Measurements from ENCODE around the gene UBE2N. TPM values are rescaled to one million over a fixed set of nuclear protein-coding genes. Genes with fewer than 3 reads are reported as not detected.
A peak's percentile ranks its signal among the peaks of the same experiment; 100 is the strongest.

The UBE2N gene
- total and polyA plus RNA-seq, 12 donors: 35.5 to 109 (median 95.5) TPM

GRCh38 chr12:93381161-93381975, 60.4 kb downstream of the UBE2N start:
- H3K9me3 ChIP-seq: no peaks in the 10 kb centered on the region
- H3K36me3 ChIP-seq: peaks cover 0 to 15% (median 0%) of the 10 kb centered on the region in 9 donors
- ATAC-seq (no peak), DNase-seq (no peak)
- intact Hi-C loops (cut with DNase I): loop anchor here in 3 of 10 donors (5.0 to 10.0 kb wide), 3 partner anchors 257 to 357 kb away; no protein-coding TSS in a partner anchor
- peak overlapping the region; percentile 77 to 93 (median 84) for H3K4me3 ChIP-seq
- WGBS, 2 donors: 36 to 49% methylated on average over 5 of the region's 5 CpGs
- TF ChIP-seq, protein P1, sequence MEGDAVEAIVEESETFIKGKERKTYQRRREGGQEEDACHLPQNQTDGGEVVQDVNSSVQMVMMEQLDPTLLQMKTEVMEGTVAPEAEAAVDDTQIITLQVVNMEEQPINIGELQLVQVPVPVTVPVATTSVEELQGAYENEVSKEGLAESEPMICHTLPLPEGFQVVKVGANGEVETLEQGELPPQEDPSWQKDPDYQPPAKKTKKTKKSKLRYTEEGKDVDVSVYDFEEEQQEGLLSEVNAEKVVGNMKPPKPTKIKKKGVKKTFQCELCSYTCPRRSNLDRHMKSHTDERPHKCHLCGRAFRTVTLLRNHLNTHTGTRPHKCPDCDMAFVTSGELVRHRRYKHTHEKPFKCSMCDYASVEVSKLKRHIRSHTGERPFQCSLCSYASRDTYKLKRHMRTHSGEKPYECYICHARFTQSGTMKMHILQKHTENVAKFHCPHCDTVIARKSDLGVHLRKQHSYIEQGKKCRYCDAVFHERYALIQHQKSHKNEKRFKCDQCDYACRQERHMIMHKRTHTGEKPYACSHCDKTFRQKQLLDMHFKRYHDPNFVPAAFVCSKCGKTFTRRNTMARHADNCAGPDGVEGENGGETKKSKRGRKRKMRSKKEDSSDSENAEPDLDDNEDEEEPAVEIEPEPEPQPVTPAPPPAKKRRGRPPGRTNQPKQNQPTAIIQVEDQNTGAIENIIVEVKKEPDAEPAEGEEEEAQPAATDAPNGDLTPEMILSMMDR (IDR thresholded peaks at IDR 0.05): no peak
- no peaks in the 10 kb centered on the region for H3K27me3 ChIP-seq
- peak overlapping the region; percentile 85 to 97 (median 94) for H3K27ac ChIP-seq
- H3K4me1 ChIP-seq: peaks cover 0 to 75% (median 58%) of the 10 kb centered on the region in 9 donors

- Histone ChIP-seq H3K27me3 (no peaks in the 10 kb centered on the region), H3K4me1 (peaks cover 0 to 76% (median 58%) of the 10 kb centered on the region in 9 donors), H3K9me3 (no peaks in the 10 kb centered on the region), H3K27ac (peak overlapping the region; percentile 85 to 97 (median 94)), H3K36me3 (peaks cover 0 to 15% (median 0%) of the 10 kb centered on the region in 9 donors), H3K4me3 (peak overlapping the region; percentile 77 to 93 (median 84))
- DNase-seq: no peak
- no peak for ATAC-seq
- intact Hi-C loops (cut with DNase I): loop anchor here in 3 of 10 donors (5.0 to 10.0 kb wide), 3 partner anchors 256 to 356 kb away; no protein-coding TSS in a partner anchor
- 32 to 36% methylated on average over 2 of the region's 2 CpGs for WGBS, 2 donors
- TF ChIP-seq, protein P1 (IDR thresholded peaks at IDR 0.05): peak in 6 of 9 donors; percentile 15 to 46 (median 34)
These were observed 61.1 kb downstream of the UBE2N start for GRCh38 chr12:93380480-93381121.

DNA sequence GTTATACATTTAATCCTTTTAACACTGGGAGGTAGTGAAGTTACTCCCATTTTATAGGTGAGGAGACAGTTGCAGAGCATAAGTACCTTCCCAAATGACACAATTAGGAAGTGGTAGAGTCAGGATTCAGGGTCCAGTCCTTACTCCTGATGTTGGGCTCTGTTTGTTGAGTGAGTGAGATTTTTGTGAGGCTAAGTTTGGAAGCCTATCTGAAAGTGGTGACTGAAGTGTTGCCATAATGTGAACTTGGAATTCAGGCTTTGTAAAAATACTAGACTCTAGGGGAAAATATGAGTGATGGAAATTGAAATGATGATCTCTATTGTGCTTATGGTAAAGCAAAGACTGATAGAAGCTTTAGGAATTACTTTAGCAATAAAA, 61.8 kb downstream of the UBE2N start:
- peak overlapping the region; percentile 85 to 97 (median 94) for H3K27ac ChIP-seq
- no peak for DNase-seq
- no peak for ATAC-seq
- H3K36me3 ChIP-seq: peaks cover 0 to 13% (median 0%) of the 10 kb centered on the region in 9 donors
- no peaks in the 10 kb centered on the region for H3K9me3 ChIP-seq
- no peaks in the 10 kb centered on the region for H3K27me3 ChIP-seq
- peaks cover 0 to 75% (median 53%) of the 10 kb centered on the region in 9 donors for H3K4me1 ChIP-seq
- H3K4me3 ChIP-seq: peak overlapping the region; percentile 77 to 93 (median 84)
- TF ChIP-seq, protein P1 (IDR thresholded peaks at IDR 0.05): no peak
- intact Hi-C loops (cut with DNase I): loop anchor here in 8 of 10 donors (5.0 to 10.0 kb wide), 11 partner anchors 75 to 355 kb away; no protein-coding TSS in a partner anchor

DNA sequence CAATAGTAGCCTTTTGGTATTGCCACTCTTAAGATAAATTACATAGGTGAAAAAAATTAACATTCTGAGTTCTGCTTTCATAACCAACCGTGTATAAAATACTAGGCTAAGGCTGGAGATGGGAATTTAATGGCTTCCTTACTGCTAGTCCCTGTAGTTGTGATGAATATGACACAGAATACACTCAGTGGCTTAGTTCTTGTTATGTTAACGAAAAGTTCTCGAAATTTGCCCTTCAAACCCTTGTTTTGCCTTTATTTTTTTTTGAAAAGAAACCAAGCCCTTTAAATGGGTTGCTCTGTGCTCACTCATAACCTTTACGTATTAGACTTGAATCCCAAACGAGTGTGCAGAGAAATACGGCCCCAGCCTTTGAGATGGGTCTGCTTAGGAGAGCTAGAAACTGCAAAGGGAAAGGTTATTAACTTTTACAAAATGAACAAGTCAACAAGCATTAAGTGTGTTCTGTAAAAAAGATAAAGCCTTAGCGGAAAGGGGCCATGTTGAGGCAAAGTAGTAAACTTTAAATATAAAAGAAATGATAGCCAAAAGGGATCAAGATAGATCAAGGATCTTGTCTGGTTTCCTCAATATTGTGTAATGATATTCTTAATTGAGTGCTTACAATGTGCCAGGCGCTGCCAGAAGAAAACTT, 62.3 kb downstream of the UBE2N start:
- Histone ChIP-seq H3K27me3 (no peaks in the 10 kb centered on the region), H3K4me3 (peak overlapping the region; percentile 77 to 93 (median 84)), H3K27ac (peak overlapping the region; percentile 85 to 97 (median 94)), H3K9me3 (no peaks in the 10 kb centered on the region), H3K4me1 (peaks cover 0 to 75% (median 50%) of the 10 kb centered on the region in 9 donors), H3K36me3 (peaks cover 0 to 8% (median 0%) of the 10 kb centered on the region in 9 donors)
- TF ChIP-seq, protein P1 (IDR thresholded peaks at IDR 0.05): no peak
- ATAC-seq (no peak), DNase-seq (no peak)
- intact Hi-C loops (cut with DNase I): loop anchor here in 5 of 10 donors (5.0 to 10.0 kb wide), 9 partner anchors 75 to 255 kb away; no protein-coding TSS in a partner anchor
- WGBS, 2 donors: 7 to 14% methylated on average over 8 of the region's 8 CpGs
